ENCODE results near the gene SPINT1.
A peak's percentile ranks its signal among the peaks of the same experiment; 100 is the strongest.

SPINT1 gene

GRCh38 chr15:40829115-40829514 is 14.7 kb upstream of the SPINT1 start:
- no peak for DNase-seq (ENCODE audit: low read depth in 1 of 2, low spot score in 1 of 2)

- DNase-seq (ENCODE audit: low read depth in 1 of 2, low spot score in 1 of 2) = no peak
Measured at GRCh38 chr15:40830884-40831283, 13.0 kb upstream of the SPINT1 start.

GRCh38 chr15:40831861-40832260 is 12.0 kb upstream of the SPINT1 start:
- no peak for DNase-seq (ENCODE audit: low read depth in 1 of 2, low spot score in 1 of 2)

- DNase-seq (ENCODE audit: low read depth in 1 of 2, low spot score in 1 of 2) = no peak
Measured at GRCh38 chr15:40832903-40833302, 10.9 kb upstream of the SPINT1 start.

GRCh38 chr15:40836020-40836419 is 7.8 kb upstream of the SPINT1 start:
- DNase-seq (ENCODE audit: low read depth in 1 of 2, low spot score in 1 of 2) = no peak

GRCh38 chr15:40838756-40839155 is 5.1 kb upstream of the SPINT1 start:
- DNase-seq (ENCODE audit: low read depth in 1 of 2, low spot score in 1 of 2) = no peak

- no peak for DNase-seq (ENCODE audit: low read depth in 1 of 2, low spot score in 1 of 2)
Measured at GRCh38 chr15:40841741-40842140, 2.1 kb upstream of the SPINT1 start.

GRCh38 chr15:40843261-40843884 is 475 bp upstream of the SPINT1 start:
- no peak for DNase-seq (ENCODE audit: low read depth in 1 of 2, low spot score in 1 of 2)

- peak; percentile 4 to 17 for DNase-seq (ENCODE audit: low read depth in 1 of 2, low spot score in 1 of 2)
Measured at GRCh38 chr15:40844696-40845030, 815 bp downstream of the SPINT1 start.

GRCh38 chr15:40845036-40845435 is 1.2 kb downstream of the SPINT1 start:
- no peak for DNase-seq (ENCODE audit: low read depth in 1 of 2, low spot score in 1 of 2)

- no peak for DNase-seq (ENCODE audit: low read depth in 1 of 2, low spot score in 1 of 2)
Measured at GRCh38 chr15:40845511-40846284, 1.9 kb downstream of the SPINT1 start.

- DNase-seq (ENCODE audit: low read depth in 1 of 2, low spot score in 1 of 2) = no peak
Measured at GRCh38 chr15:40846841-40847222, 3.0 kb downstream of the SPINT1 start.

GRCh38 chr15:40847223-40847961 is 3.5 kb downstream of the SPINT1 start:
- no peak for DNase-seq (ENCODE audit: low read depth in 1 of 2, low spot score in 1 of 2)

GRCh38 chr15:40850576-40851112 is 6.8 kb downstream of the SPINT1 start:
- no peak for DNase-seq (ENCODE audit: low read depth in 1 of 2, low spot score in 1 of 2)

- no peak for DNase-seq (ENCODE audit: low read depth in 1 of 2, low spot score in 1 of 2)
Measured at GRCh38 chr15:40852529-40852928, 8.7 kb downstream of the SPINT1 start.

- DNase-seq (ENCODE audit: low read depth in 1 of 2, low spot score in 1 of 2) = no peak
Measured at GRCh38 chr15:40853241-40853890, 9.5 kb downstream of the SPINT1 start.

- DNase-seq (ENCODE audit: low read depth in 1 of 2, low spot score in 1 of 2) = no peak
Measured at GRCh38 chr15:40854161-40854560, 10.3 kb downstream of the SPINT1 start.

GRCh38 chr15:40855706-40856234 is 11.9 kb downstream of the SPINT1 start:
- DNase-seq (ENCODE audit: low read depth in 1 of 2, low spot score in 1 of 2) = no peak

GRCh38 chr15:40856746-40857145 is 12.9 kb downstream of the SPINT1 start:
- no peak for DNase-seq (ENCODE audit: low read depth in 1 of 2, low spot score in 1 of 2)

- peak; percentile 70 to 79 for DNase-seq (ENCODE audit: low read depth in 1 of 2, low spot score in 1 of 2)
Measured at GRCh38 chr15:40857601-40858341, 13.9 kb downstream of the SPINT1 start.

GRCh38 chr15:40858706-40859105 is 14.9 kb downstream of the SPINT1 start:
- no peak for DNase-seq (ENCODE audit: low read depth in 1 of 2, low spot score in 1 of 2)
